ENCODE measurements around the gene GALNT9.
"Not testable (repeated sequence)": the region's sequence is repeated elsewhere in the genome, so short reads cannot be mapped to it uniquely, and the experiment has no call there.

GRCh38 chr12:132219761-132220160 lies 109.6 kb downstream of the GALNT9 start:
- TF ChIP-seq, protein P1, sequence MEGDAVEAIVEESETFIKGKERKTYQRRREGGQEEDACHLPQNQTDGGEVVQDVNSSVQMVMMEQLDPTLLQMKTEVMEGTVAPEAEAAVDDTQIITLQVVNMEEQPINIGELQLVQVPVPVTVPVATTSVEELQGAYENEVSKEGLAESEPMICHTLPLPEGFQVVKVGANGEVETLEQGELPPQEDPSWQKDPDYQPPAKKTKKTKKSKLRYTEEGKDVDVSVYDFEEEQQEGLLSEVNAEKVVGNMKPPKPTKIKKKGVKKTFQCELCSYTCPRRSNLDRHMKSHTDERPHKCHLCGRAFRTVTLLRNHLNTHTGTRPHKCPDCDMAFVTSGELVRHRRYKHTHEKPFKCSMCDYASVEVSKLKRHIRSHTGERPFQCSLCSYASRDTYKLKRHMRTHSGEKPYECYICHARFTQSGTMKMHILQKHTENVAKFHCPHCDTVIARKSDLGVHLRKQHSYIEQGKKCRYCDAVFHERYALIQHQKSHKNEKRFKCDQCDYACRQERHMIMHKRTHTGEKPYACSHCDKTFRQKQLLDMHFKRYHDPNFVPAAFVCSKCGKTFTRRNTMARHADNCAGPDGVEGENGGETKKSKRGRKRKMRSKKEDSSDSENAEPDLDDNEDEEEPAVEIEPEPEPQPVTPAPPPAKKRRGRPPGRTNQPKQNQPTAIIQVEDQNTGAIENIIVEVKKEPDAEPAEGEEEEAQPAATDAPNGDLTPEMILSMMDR (IDR thresholded peaks at IDR 0.05), result not testable (repeated sequence)
- TF ChIP-seq POLR2AphosphoS5 (IDR thresholded peaks at IDR 0.05), result not testable (repeated sequence)

All from prostate gland (tissue), 2 donors.